ENCODE results near the gene PCDHGC5. TPM values are rescaled to one million over a fixed set of nuclear protein-coding genes. Genes with fewer than 3 reads are reported as not detected.

PCDHGC5 gene
- total RNA-seq, 2 donors from 2014 or later, result 2.0 to 3.1 TPM

GRCh38 chr5:141510850-141511601 is 22.1 kb downstream of the PCDHGC5 start:
- H3K27me3 ChIP-seq, result no peaks in the 10 kb centered on the region
- 91 to 94% methylated on average over 11 to 14 of the region's 14 CpGs for WGBS, 2 donors
- peaks cover 24% of the 10 kb centered on the region for H3K4me1 ChIP-seq
- no peak for TF ChIP-seq POLR2A (IDR thresholded peaks at IDR 0.05)
- TF ChIP-seq CTCF (IDR thresholded peaks at IDR 0.05), result no peak
- intact Hi-C loops (cut with DNase I), result loop anchor here (10.0 kb wide), 1 partner anchor 96 kb away; the partner anchor contains the start of genes PCDHGA10 and PCDHGB7
- H3K9me3 ChIP-seq, result no peaks in the 10 kb centered on the region
- ATAC-seq (no peak), DNase-seq (no peak)
- no peak overlapping the region for H3K27ac ChIP-seq
- H3K4me3 ChIP-seq, result no peak overlapping the region
- H3K36me3 ChIP-seq (replicated peaks in 1 of 2; ENCODE audit: insufficient read depth in 1 of 2, low read depth in 2 of 2), result peaks cover 0 to 2% of the 10 kb centered on the region in 2 donors

- H3K4me1 ChIP-seq, result peaks cover 24% of the 10 kb centered on the region
- intact Hi-C loops (cut with DNase I), result loop anchor here (10.0 kb wide), 1 partner anchor 97 kb away; the partner anchor contains the start of genes PCDHGA10 and PCDHGB7
- no peak overlapping the region for H3K27ac ChIP-seq
- no peak for ATAC-seq
- WGBS, 2 donors, result 33 to 56% methylated on average over 2 to 4 of the region's 4 CpGs
- peaks cover 0 to 7% of the 10 kb centered on the region in 2 donors for H3K36me3 ChIP-seq (replicated peaks in 1 of 2; ENCODE audit: insufficient read depth in 1 of 2, low read depth in 2 of 2)
- no peaks in the 10 kb centered on the region for H3K9me3 ChIP-seq
- no peak for TF ChIP-seq POLR2A (IDR thresholded peaks at IDR 0.05)
- no peak for TF ChIP-seq CTCF (IDR thresholded peaks at IDR 0.05)
- H3K27me3 ChIP-seq, result no peaks in the 10 kb centered on the region
- DNase-seq, result no peak
- no peak overlapping the region for H3K4me3 ChIP-seq
These were observed 23.0 kb downstream of the PCDHGC5 start for GRCh38 chr5:141511771-141512325.

GRCh38 chr5:141512390-141512910 is 23.6 kb downstream of the PCDHGC5 start:
- Histone ChIP-seq H3K36me3 (replicated peaks in 1 of 2; ENCODE audit: insufficient read depth in 1 of 2, low read depth in 2 of 2) (peaks cover 0 to 13% of the 10 kb centered on the region in 2 donors), H3K27ac (peak overlapping the region; percentile 16 to 65 (median 59)), H3K27me3 (no peaks in the 10 kb centered on the region), H3K4me3 (peak overlapping the region in 1 of 2 donors; percentile 11), H3K9me3 (no peaks in the 10 kb centered on the region), H3K4me1 (peaks cover 24% of the 10 kb centered on the region)
- WGBS, 2 donors, result 5 to 8% methylated on average over 26 to 28 of the region's 28 CpGs
- DNase-seq (peak; percentile 89 to 93 (median 90)), ATAC-seq (peak; percentile 77)
- TF ChIP-seq CTCF (IDR thresholded peaks at IDR 0.05) (peak; percentile 66 to 91 (median 86)), POLR2A (IDR thresholded peaks at IDR 0.05) (peak in 1 of 3 donors; percentile 2)
- intact Hi-C loops (cut with DNase I), result loop anchor here (10.0 kb wide), 1 partner anchor 98 kb away; the partner anchor contains the start of genes PCDHGA10 and PCDHGB7

GRCh38 chr5:141512911-141513626 is 24.2 kb downstream of the PCDHGC5 start:
- peak; percentile 39 for ATAC-seq
- peak overlapping the region; percentile 58 to 65 (median 59) for H3K27ac ChIP-seq
- H3K4me1 ChIP-seq, result peaks cover 24% of the 10 kb centered on the region
- TF ChIP-seq POLR2A (IDR thresholded peaks at IDR 0.05) (peak in 2 of 3 donors; percentile 25 to 27), CTCF (IDR thresholded peaks at IDR 0.05) (no peak)
- intact Hi-C loops (cut with DNase I), result loop anchor here (10.0 kb wide), 1 partner anchor 98 kb away; the partner anchor contains the start of genes PCDHGA10 and PCDHGB7
- H3K27me3 ChIP-seq, result no peaks in the 10 kb centered on the region
- H3K36me3 ChIP-seq (replicated peaks in 1 of 2; ENCODE audit: insufficient read depth in 1 of 2, low read depth in 2 of 2), result peaks cover 0 to 13% of the 10 kb centered on the region in 2 donors
- DNase-seq, result peak; percentile 44 to 53 (median 47)
- no peaks in the 10 kb centered on the region for H3K9me3 ChIP-seq
- 4 to 9% methylated on average over 25 to 43 of the region's 43 CpGs for WGBS, 2 donors
- peak overlapping the region; percentile 11 to 56 for H3K4me3 ChIP-seq

Data from body of pancreas (tissue), 4 donors.